GM18519 (cell line): ENCODE measurements around the gene RTRAF.

Experiments used
- ATAC-seq: cut with Tn5 transposase; IDR thresholded peaks from one replicate; pipeline ENCODE4 v1.9.1; 2021; ENCODE audit warnings: mild to moderate bottlenecking, moderate library complexity; ENCODE audit not compliant: unreplicated experiment, low FRiP score

The RTRAF gene

GRCh38 chr14:52048641-52049204, 59.4 kb downstream of the RTRAF start:
- ATAC-seq: no peak

- ATAC-seq: no peak
Measured at GRCh38 chr14:52049271-52049670, 59.9 kb downstream of the RTRAF start.

- ATAC-seq: no peak
Measured at GRCh38 chr14:52049721-52050588, 60.6 kb downstream of the RTRAF start.

DNA sequence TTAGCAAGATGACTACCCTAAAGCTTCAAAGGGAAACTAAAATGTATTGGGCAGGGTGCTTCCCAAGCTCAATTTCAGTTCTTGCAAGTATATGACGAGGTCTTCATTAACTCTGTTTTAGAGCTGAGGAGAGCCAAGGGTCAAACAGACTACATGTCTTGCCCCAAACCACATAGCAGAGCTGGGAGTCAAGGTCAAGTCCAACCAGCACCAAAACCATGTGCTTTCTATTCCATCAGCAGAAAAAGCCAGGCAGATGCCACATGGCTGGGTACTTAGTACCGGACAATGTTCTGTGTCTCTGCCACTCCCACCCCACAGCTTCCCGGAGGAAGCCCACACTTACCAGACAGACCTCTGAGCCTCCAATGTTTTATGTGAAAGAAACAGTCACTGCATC, 61.9 kb downstream of the RTRAF start:
- ATAC-seq: no peak

- no peak for ATAC-seq
Measured at GRCh38 chr14:52051871-52052270, 62.5 kb downstream of the RTRAF start.

GRCh38 chr14:52052288-52052943, 63.1 kb downstream of the RTRAF start:
- ATAC-seq: no peak

GRCh38 chr14:52053044-52053443, 63.7 kb downstream of the RTRAF start:
- ATAC-seq: no peak

DNA sequence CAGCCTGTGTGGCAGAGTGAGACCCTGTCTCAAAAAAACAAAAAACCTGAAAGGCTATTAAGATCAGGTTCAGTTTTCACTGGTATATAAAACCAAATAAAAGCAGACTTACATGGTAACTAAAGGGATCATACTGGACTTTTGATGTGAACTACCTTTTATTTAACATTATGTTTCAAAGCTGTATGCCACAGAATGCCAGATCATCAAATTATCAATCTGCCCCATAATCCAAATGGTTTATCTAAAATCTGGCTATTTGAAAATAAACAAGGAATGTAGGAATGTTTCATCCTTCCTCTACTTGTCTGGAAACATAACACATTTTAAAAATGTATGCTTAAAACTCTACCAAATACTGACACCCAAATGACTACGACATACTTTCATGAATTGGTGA, 65.3 kb downstream of the RTRAF start:
- ATAC-seq: no peak

GRCh38 chr14:52055167-52055566, 65.8 kb downstream of the RTRAF start:
- ATAC-seq: no peak

DNA sequence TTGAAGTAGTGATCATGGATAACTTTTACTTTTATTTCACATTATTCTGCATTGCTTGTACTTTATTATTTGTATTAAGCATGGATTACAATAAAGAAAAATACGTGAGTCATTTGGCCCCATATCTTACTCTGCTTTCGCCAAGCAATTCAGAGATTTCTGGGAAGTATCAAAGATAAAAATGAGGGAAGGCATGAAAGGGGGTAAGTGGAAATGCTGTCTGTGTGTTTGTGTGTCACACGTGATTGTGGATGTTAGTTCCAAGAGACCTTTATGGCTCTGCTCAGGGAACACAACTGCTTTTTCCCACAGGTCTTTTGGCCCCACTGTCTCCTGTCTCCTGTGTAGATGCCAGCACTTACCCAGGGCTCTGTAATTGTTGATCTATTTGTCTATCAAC, 69.0 kb downstream of the RTRAF start:
- no peak for ATAC-seq

- ATAC-seq: no peak
Measured at GRCh38 chr14:52059649-52060048, 70.3 kb downstream of the RTRAF start.

DNA sequence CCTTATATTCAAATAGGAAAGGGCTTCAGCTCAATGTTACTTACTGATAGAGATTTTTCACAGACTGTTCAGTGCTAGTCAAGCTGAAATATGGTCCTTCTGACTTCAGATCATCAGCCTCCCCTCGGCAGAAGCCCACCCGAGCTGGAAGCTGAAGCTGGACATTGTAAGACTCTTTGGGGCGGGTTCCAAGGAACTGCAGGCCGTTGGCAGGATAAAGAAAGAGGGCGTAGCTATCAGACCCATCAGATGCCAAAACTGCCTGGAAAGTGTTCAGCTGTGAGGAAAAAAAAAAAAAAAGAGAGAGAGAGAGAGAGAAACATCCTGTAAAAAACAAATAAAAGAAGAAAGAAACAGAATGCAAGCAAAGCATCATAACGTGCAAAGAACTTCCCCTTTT, 70.7 kb downstream of the RTRAF start:
- ATAC-seq: no peak
